A549 (cell line): ENCODE results near the gene PHOX2A. TPM values are rescaled to one million over a fixed set of nuclear protein-coding genes. Genes with fewer than 3 reads are reported as not detected.
A peak's percentile ranks its signal among the peaks of the same experiment; 100 is the strongest.
"Not testable (repeated sequence)": the region's sequence is repeated elsewhere in the genome, so short reads cannot be mapped to it uniquely, and the experiment has no call there.

Source experiments
- ATAC-seq, 2 experiments: fragments of 200-7000 bp in 1 of 2; fragments of >200 bp in 1 of 2; cut with Nextera tagmentation in 1 of 2; cut with Tn5 transposase in 1 of 2; 3 replicates each; pipeline versions ENCODE4 v1.8.0 to v1.9.1; 2018 to 2020; ENCODE audit warnings: mild to moderate bottlenecking in 1 of 2, moderate library complexity in 1 of 2
- CTCF ChIA-PET: fragments of 300-600 bp; sonication (Branson Sonifier 250); formaldehyde crosslinking; extraction: SDS; loops from one replicate; lab custom pipeline; 2021; ENCODE audit warnings: antibody characterized with exemption, inconsistent platforms; lab: Yijun Ruan, JAX
- POLR2A ChIA-PET: fragments of 350-600 bp; formaldehyde crosslinking; extraction: SDS; loops from one replicate; lab custom pipeline; 2021; ENCODE audit warnings: antibody characterized with exemption, inconsistent platforms; lab: Yijun Ruan, JAX
- DNase-seq, 2 experiments: peaks; one replicate each; pipeline versions ENCODE4 v3.0.0 to v3.0.0-alpha.2; 2011 to 2016; ENCODE audit warnings: low read depth in 1 of 2, low spot score in 1 of 2
- FAIRE-seq: peaks from 2 replicates; lab custom pipeline; 2011; peaks lifted over from hg19 to GRCh38; lab: Jason Lieb, UNC
- H3K27ac ChIP-seq, 2 experiments: fragments of >200 bp; sonication (Bioruptor Twin); formaldehyde crosslinking; 3 replicates each; pipeline ENCODE4 v1.5.1; 2016 to 2017
- H3K4me1 ChIP-seq: fragments of >200 bp; sonication (Bioruptor Twin); formaldehyde crosslinking; 3 replicates; pipeline ENCODE4 v1.6.1; 2016
- H3K4me2 ChIP-seq: fragments of >200 bp; sonication (Bioruptor Twin); formaldehyde crosslinking; 3 replicates; pipeline ENCODE4 v1.6.1; 2016
- H3K4me3 ChIP-seq: fragments of >200 bp; sonication (Bioruptor Twin); formaldehyde crosslinking; 3 replicates; pipeline ENCODE4 v1.5.1; 2016
- H3K9me3 ChIP-seq: fragments of >200 bp; sonication (Bioruptor Twin); formaldehyde crosslinking; 3 replicates; pipeline ENCODE4 v1.6.1; 2016
- BHLHE40 ChIP-seq: IDR thresholded peaks from 2 replicates; pipeline ENCODE4 v1.6.1; 2012; ENCODE audit warnings: low read depth, low read length, inconsistent platforms
- CBX8 ChIP-seq: fragments of 200-600 bp; sonication (generic); IDR thresholded peaks from 2 replicates; pipeline ENCODE4 v1.6.1; 2016
- CHD4 ChIP-seq: fragments of 200-600 bp; sonication (generic); IDR thresholded peaks from 2 replicates; pipeline ENCODE4 v1.6.1; 2016; ENCODE audit warnings: antibody characterized with exemption, mild to moderate bottlenecking, borderline replicate concordance
- FOXS1 ChIP-seq: fragments of 250-450 bp; sonication (Bioruptor Pico); IDR thresholded peaks from 2 replicates; pipeline ENCODE4 v1.5.0; 2020; ENCODE audit warnings: mild to moderate bottlenecking, moderate library complexity
- GATA3 ChIP-seq: IDR thresholded peaks from 2 replicates; pipeline ENCODE4 v1.6.1; 2012; ENCODE audit warnings: borderline replicate concordance
- HEYL ChIP-seq: fragments of 250-450 bp; sonication (Bioruptor Pico); IDR thresholded peaks from 2 replicates; pipeline ENCODE4 v1.8.0; 2021; ENCODE audit warnings: mild to moderate bottlenecking, moderate library complexity
- HOXB13 ChIP-seq: fragments of 250-450 bp; sonication (Bioruptor Pico); IDR thresholded peaks from 2 replicates; pipeline ENCODE4 v1.5.0; 2020; ENCODE audit warnings: low read depth, mild to moderate bottlenecking, moderate library complexity
- HOXB5 ChIP-seq: fragments of 250-450 bp; sonication (Bioruptor Pico); IDR thresholded peaks from 2 replicates; pipeline ENCODE4 v1.5.0; 2020; ENCODE audit warnings: mild to moderate bottlenecking, moderate library complexity
- JUNB ChIP-seq: fragments of >200 bp; sonication (Bioruptor Twin); formaldehyde crosslinking; IDR thresholded peaks from 2 replicates; pipeline ENCODE4 v1.6.1; 2016
- PHF8 ChIP-seq: fragments of 200-600 bp; sonication (generic); IDR thresholded peaks from 2 replicates; pipeline ENCODE4 v1.6.1; 2016; ENCODE audit warnings: low read depth, mild to moderate bottlenecking, antibody characterized with exemption, moderate library complexity, borderline replicate concordance
- POLR2A ChIP-seq: IDR thresholded peaks from 2 replicates; pipeline ENCODE4 v1.6.1; 2012; ENCODE audit warnings: mild to moderate bottlenecking, low read length
- RAD21 ChIP-seq, 2 experiments: fragments of >200 bp in 1 of 2; sonication (Bioruptor Twin) in 1 of 2; formaldehyde crosslinking in 1 of 2; IDR thresholded peaks in 1 of 2; conservative IDR thresholded peaks in 1 of 2; 2 replicates in 1 of 2; 3 replicates in 1 of 2; pipeline ENCODE4 v1.6.1; 2012 to 2018; ENCODE audit warnings: inconsistent platforms in 1 of 2
- RFX5 ChIP-seq: fragments of 450-650 bp; IDR thresholded peaks from 2 replicates; pipeline ENCODE4 v1.7.1; 2014; ENCODE audit warnings: antibody characterized with exemption, mild to moderate bottlenecking, moderate library complexity
- SREBF2 ChIP-seq: fragments of 450-650 bp; IDR thresholded peaks from 2 replicates; pipeline ENCODE4 v1.6.1; 2014; ENCODE audit warnings: mild to moderate bottlenecking, moderate library complexity
- TP53 ChIP-seq: fragments of 250-450 bp; sonication (Bioruptor Pico); IDR thresholded peaks from 2 replicates; pipeline ENCODE4 v1.5.0; 2021; ENCODE audit warnings: mild to moderate bottlenecking, moderate library complexity
- ZNF302 ChIP-seq: fragments of 250-450 bp; sonication (Bioruptor Pico); IDR thresholded peaks from 2 replicates; pipeline ENCODE4 v1.9.0; 2021; ENCODE audit warnings: inconsistent platforms, mild to moderate bottlenecking, moderate library complexity
- WGBS: methylation state at CpG from one replicate; pipeline ENCODE4 v1.1.6; 2017; ENCODE audit errors: missing lambda C conversion rate; 5-methylcytosine and 5-hydroxymethylcytosine counted together
- polyA plus RNA-seq, 4 experiments: library from polyadenylated mRNA; depleted of rRNA in 3 of 4; stranded (reverse); fragments of >200 nt; fragmentation: RNase III in 1 of 4; extraction: RNeasy Plus Mini Kit Qiagen cat#74134 plus additional on column Dnase treatment in 1 of 4; gene quantifications; 2 replicates in 3 of 4; 3 replicates in 1 of 4; pipeline ENCODE4 v1.2.3, GENCODE V29; 2011 to 2017
- TF ChIP-seq, protein P1 (sequence below): fragments of 200-600 bp; sonication (generic); IDR thresholded peaks from 2 replicates; pipeline ENCODE4 v1.6.1; 2016; ENCODE audit warnings: antibody characterized with exemption, mild to moderate bottlenecking, moderate library complexity
- TF ChIP-seq, protein P2 (sequence below): fragments of >200 bp; sonication (Bioruptor Twin); formaldehyde crosslinking; IDR thresholded peaks from 3 replicates; pipeline ENCODE4 v1.5.1; 2016
- TF ChIP-seq, protein P3 (sequence below): IDR thresholded peaks from 2 replicates; pipeline ENCODE4 v1.6.1; 2012; ENCODE audit warnings: low read depth, borderline replicate concordance

Gene PHOX2A
- polyA plus RNA-seq, 2 of the 4 experiments (the other 2 are of a cell fraction) = not detected

DNA sequence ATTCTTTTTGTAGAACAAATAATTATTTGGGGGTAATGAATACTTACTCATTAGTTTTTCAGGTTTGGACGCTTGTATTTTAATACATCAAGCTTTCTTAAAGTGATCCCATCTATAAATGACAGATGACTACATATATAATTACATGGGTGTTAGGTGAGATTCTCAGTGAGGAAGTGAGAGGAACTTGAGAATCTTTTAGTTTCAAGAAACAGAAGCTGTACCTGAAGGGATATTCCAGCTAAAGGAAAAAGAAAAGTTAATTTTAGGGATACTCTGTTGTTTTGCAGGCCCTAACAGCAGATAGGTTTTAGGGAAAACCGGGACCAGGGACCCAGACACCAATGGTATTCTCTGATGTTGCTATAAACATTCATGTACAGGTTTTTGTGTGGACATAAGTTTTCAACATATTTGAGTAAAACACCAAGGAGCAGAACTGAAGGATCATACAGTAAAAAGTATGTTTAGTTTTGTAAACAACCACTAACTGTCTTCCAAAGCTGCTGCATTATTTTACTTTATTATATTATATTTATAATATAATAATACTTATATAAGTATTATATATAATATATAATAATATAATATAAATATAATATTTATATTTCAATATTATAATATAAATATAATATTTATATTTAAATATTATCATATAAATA lies 24.1 kb upstream of the PHOX2A start:
- ChIA-PET CTCF (interaction anchor here (0.6 to 1.6 kb wide), 8 partner anchors 20 to 243 kb away, joined by 3 to 6 read pairs (median 3); no protein-coding TSS in a partner anchor), POLR2A (no interaction called here)
- Histone ChIP-seq H3K4me1 (peaks cover 13% of the 10 kb centered on the region; the same call in 1 of the 3 replicates), H3K4me2 (no peak overlapping the region), H3K9me3 (no peaks in the 10 kb centered on the region), H3K27ac (no peak overlapping the region), H3K4me3 (no peak overlapping the region)
- 68% methylated on average over 2 of the region's 2 CpGs for WGBS
- TF ChIP-seq CBX8 (no peak), RFX5 (no peak), HEYL (CRISPR knock-in tag) (no peak), ZNF302 (no peak), HOXB5 (CRISPR knock-in tag) (no peak), TP53 (CRISPR knock-in tag) (no peak), HOXB13 (CRISPR knock-in tag) (no peak), POLR2A (no peak), RAD21 (conservative IDR thresholded peaks at IDR 0.05 in 1 of 2, IDR thresholded peaks at IDR 0.05 in 1 of 2) (no peak), BHLHE40 (no peak), CHD4 (no peak), PHF8 (no peak), GATA3 (no peak), SREBF2 (no peak), JUNB (no peak), FOXS1 (no peak)
- TF ChIP-seq, protein P1, sequence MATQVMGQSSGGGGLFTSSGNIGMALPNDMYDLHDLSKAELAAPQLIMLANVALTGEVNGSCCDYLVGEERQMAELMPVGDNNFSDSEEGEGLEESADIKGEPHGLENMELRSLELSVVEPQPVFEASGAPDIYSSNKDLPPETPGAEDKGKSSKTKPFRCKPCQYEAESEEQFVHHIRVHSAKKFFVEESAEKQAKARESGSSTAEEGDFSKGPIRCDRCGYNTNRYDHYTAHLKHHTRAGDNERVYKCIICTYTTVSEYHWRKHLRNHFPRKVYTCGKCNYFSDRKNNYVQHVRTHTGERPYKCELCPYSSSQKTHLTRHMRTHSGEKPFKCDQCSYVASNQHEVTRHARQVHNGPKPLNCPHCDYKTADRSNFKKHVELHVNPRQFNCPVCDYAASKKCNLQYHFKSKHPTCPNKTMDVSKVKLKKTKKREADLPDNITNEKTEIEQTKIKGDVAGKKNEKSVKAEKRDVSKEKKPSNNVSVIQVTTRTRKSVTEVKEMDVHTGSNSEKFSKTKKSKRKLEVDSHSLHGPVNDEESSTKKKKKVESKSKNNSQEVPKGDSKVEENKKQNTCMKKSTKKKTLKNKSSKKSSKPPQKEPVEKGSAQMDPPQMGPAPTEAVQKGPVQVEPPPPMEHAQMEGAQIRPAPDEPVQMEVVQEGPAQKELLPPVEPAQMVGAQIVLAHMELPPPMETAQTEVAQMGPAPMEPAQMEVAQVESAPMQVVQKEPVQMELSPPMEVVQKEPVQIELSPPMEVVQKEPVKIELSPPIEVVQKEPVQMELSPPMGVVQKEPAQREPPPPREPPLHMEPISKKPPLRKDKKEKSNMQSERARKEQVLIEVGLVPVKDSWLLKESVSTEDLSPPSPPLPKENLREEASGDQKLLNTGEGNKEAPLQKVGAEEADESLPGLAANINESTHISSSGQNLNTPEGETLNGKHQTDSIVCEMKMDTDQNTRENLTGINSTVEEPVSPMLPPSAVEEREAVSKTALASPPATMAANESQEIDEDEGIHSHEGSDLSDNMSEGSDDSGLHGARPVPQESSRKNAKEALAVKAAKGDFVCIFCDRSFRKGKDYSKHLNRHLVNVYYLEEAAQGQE = no peak
- TF ChIP-seq, protein P2, sequence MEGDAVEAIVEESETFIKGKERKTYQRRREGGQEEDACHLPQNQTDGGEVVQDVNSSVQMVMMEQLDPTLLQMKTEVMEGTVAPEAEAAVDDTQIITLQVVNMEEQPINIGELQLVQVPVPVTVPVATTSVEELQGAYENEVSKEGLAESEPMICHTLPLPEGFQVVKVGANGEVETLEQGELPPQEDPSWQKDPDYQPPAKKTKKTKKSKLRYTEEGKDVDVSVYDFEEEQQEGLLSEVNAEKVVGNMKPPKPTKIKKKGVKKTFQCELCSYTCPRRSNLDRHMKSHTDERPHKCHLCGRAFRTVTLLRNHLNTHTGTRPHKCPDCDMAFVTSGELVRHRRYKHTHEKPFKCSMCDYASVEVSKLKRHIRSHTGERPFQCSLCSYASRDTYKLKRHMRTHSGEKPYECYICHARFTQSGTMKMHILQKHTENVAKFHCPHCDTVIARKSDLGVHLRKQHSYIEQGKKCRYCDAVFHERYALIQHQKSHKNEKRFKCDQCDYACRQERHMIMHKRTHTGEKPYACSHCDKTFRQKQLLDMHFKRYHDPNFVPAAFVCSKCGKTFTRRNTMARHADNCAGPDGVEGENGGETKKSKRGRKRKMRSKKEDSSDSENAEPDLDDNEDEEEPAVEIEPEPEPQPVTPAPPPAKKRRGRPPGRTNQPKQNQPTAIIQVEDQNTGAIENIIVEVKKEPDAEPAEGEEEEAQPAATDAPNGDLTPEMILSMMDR = no peak
- TF ChIP-seq, protein P3, sequence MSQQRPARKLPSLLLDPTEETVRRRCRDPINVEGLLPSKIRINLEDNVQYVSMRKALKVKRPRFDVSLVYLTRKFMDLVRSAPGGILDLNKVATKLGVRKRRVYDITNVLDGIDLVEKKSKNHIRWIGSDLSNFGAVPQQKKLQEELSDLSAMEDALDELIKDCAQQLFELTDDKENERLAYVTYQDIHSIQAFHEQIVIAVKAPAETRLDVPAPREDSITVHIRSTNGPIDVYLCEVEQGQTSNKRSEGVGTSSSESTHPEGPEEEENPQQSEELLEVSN = no peak
- DNase-seq = no peak
- ATAC-seq = no peak
- no peak for FAIRE-seq

DNA sequence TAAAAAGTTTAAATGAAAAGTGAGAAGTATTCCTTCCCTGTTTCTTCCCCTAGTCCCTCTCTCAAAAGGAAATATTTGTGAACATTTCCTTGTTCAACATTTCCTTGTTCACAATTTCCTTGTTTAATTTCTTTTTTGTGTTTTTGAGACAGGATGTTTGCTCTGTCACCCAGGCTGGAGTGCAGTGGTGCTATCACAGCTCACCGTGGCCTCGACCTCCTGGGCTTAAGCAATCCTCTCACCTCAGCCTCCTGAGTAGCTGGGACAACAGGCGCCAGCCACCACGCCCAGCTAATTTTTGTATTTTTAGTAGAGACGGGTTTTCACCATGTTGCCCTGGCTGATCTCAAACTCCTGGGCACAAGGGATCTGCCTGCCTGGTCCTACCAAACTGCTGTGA lies 23.0 kb upstream of the PHOX2A start:
- H3K4me2 ChIP-seq, H3K9me3 ChIP-seq, FAIRE-seq, POLR2A ChIA-PET, H3K4me3 ChIP-seq: not testable (repeated sequence)
- ATAC-seq (peak in 1 of 2 experiments; percentile 49; a peak in 3 of 6 replicates), DNase-seq (peak in 1 of 2 experiments; percentile 35)
- CTCF ChIA-PET = interaction anchor here (0.7 to 1.6 kb wide), 4 partner anchors 30 to 242 kb away, joined by 3 to 6 read pairs (median 3); no protein-coding TSS in a partner anchor
- WGBS = 35% methylated on average over 5 of the region's 5 CpGs
- Histone ChIP-seq H3K4me1 (peaks cover 14% of the 10 kb centered on the region; the same call in 1 of the 3 replicates), H3K27ac (0 out of 6 replicates have a peak overlapping the region, but pooled peaks of 1 of the 2 experiments have one; percentile 4)
